Lower leg skin (tissue), 3 donors: ENCODE data around the gene MICALL2.

Experiments used
- CTCF ChIP-seq, 3 donors: fragments of 450-650 bp; IDR thresholded peaks; one replicate each; pipeline ENCODE4 v1.5.1; 2016; ENCODE audit warnings: antibody characterized with exemption in 3 of 3, mild to moderate bottlenecking in 3 of 3, moderate library complexity in 2 of 3
- POLR2A ChIP-seq, 2 donors: fragments of 450-650 bp; IDR thresholded peaks; one replicate each; pipeline ENCODE4 v1.6.1; 2016 to 2017; ENCODE audit warnings: antibody characterized with exemption in 2 of 2, mild to moderate bottlenecking in 1 of 2, moderate library complexity in 1 of 2

DNA sequence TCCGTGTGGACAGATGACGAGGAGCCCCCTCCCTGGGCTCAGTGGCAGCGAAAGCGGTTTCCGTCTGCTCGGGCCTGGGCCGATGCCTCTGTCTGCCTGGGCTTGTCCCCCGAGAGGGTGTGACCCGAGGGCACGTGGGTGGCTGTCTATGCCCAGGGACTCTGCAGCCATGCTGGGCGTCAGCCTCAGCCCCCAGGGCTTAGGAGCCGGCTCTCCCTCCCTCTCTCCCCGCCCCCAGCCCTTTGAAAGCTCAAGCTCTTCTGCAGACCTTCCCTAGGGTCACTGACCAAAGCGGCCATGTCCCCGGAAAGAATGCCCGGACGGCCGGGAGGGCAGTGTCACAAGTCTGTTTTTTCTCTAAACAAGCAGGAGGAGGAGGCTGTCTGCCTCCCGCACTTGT lies 7.1 kb downstream of the MICALL2 start:
- TF ChIP-seq CTCF (IDR thresholded peaks at IDR 0.05) (no peak), POLR2A (IDR thresholded peaks at IDR 0.05) (no peak)
